GM19455 (cell line): Measurements from ENCODE around the gene BACH2.

Source experiments
- ATAC-seq: cut with Tn5 transposase; IDR thresholded peaks from one replicate; pipeline ENCODE4 v1.9.1; 2021; ENCODE audit not compliant: unreplicated experiment

BACH2 gene

GRCh38 chr6:89951574-89952104 is 345.0 kb downstream of the BACH2 start:
- ATAC-seq, result no peak

DNA sequence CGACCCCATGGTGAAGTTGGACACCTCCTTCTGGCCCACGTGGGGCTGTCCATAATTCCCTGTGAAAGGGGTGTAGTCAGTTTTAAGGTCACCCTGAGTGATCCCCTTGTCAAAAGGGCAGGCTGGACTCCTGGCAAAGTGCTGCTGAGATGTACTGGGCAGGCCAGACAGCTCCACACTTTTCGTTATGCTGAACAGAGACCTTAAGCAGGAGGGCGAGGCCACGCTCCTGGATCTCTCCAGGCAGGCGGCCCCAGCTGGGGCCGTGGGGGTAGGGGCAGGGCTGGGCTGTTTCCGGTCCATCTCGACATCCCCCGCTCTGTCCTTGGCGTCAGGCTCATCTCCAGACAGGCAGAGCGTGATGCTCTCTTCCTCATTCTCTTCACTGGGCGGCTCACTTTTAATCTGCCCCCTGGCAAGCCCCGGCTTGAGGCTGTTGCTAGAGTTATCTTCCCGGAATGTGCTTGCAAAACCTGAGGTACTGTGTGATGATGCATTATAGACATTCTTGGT is 345.7 kb downstream of the BACH2 start:
- ATAC-seq, result no peak

DNA sequence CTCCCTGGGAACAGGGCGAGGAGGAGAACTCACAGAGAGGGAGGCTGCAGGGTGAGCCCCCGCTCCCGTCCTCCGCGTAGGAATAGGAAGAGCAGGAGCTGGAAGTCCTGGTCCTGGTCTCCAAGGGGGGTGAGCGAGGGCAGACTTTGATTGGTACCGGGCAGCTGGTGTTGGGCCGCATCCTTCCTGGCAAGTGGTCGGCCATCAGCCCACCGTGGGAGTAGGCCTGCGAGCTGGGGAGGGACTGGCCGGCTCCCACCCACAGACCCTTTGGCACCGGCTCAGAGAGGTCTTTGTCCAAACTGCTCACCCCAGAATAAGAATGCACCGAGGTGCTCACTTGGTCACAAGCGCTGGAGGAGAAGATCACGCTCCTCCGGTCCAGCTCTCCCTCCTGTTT is 346.2 kb downstream of the BACH2 start:
- no peak for ATAC-seq

DNA sequence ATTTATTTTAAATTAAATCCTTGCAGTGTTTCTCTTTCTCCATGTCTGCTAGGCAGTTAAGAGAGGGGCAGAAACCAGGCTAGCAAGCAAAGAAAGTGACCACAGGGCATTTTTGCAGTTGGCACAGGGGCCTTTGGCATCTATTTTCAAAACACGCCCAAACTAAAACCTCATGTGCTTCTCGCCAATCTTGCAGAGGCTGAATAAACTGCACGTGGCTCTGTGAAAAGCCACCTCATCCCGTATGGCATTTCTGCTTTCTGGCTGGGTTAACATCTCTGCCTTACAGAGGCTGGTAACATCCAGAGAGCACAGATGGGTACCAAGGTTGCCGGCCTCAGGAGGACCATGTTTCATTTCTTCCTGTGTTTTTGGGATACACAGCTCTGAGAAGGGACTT is 347.8 kb downstream of the BACH2 start:
- ATAC-seq, result no peak

DNA sequence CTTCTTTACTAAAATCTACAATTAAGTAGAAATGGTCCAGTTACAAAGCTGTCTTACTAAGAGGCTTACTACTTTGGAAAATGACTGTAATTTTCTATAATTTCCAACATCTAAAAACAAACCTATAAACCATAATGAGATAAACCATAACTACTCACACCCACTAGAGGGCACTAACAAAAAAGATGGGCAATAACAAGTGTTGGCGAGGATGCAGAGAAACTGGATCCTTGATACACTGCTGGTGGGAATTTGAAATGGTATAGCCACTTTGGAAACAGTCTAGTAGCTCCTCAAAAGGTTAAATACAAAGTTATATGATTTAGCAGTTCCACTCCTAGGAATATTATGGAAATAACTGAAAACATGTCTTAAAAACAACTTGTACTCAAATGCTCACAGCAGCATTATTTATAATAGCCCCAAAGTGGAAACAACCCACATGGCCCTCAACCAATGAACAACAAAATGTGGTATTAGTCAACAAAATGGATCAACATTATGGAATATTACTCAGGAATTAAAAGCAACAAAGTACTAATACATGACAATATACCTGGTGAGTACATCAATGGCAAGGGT is 351.7 kb downstream of the BACH2 start:
- ATAC-seq, result no peak

GRCh38 chr6:89944181-89944755 is 352.4 kb downstream of the BACH2 start:
- ATAC-seq, result no peak

DNA sequence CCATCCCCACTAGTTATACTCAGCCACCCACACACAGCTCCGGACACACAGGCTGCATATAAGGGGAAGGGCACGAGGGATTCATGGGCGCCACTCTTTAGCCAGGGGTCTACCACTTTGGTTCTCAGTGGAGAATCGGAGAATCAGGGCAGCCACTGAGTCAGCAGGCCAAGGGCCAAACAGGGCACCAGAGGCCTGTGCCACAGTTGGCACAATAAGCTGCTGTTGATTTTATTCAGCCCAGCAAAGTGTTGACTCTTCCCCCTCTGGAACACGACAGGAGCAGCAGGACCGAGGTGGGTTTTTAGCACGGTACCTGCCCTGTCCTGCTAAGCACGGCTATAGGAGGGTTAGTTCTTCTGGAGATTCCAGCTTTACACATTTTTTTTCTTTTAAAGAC is 354.0 kb downstream of the BACH2 start:
- no peak for ATAC-seq

GRCh38 chr6:89941763-89942497 is 354.7 kb downstream of the BACH2 start:
- ATAC-seq, result no peak

GRCh38 chr6:89941031-89941762 is 355.4 kb downstream of the BACH2 start:
- no peak for ATAC-seq

DNA sequence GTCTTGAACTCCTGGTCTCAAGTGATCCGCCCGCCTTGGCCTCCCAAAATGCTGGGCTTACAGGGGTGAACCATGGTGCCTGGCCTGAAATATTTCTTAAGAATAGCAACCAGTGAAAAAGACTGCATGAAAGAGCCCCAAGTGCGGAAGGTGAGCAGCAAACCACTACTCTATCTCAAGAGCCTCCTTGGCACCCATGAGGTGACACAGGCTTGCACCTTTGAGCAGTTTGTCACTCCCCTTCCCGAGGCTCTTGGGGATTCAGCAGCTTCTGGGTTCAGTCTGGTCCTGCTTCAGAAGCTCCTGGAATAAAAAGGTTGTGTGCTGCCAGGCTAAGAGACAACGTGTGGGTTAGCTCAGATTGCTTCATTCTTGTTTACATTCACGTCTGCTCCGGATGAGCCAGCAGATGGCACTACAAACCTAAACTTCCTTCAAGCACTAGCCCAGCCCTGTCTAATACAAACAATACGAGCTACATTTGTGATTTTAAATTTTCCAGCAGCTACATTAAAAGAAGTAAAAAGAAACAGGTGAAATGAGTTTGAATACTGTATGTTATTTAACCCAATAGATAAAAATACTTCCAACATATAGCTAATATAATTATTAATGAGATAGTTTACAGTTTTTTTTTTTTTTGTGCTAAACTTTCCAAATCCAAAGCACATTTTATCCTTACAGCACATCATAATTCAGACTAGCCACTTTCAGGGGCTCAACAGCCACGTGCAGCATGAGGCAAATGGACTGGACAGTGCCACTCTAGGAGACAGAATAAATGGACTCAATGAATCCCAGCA is 356.2 kb downstream of the BACH2 start:
- no peak for ATAC-seq

DNA sequence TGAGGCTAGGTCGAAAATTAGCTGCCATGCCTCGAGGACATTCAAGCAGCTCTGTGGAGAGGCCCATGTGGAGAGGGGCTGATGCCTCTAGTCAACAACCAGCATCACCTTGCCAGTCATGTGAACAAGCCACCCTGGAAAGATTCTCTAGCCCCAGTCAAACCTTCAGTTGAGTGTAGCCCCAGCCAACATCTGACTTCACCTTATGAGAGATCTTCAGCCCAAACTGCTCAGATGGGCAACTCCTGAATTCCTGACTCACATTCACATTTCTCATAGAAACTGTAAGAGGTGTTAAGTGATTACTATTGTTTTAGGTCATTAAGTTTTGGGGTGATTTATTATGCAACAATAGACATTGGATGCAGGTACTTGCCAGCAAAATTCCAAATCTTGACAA is 357.5 kb downstream of the BACH2 start:
- ATAC-seq, result no peak

DNA sequence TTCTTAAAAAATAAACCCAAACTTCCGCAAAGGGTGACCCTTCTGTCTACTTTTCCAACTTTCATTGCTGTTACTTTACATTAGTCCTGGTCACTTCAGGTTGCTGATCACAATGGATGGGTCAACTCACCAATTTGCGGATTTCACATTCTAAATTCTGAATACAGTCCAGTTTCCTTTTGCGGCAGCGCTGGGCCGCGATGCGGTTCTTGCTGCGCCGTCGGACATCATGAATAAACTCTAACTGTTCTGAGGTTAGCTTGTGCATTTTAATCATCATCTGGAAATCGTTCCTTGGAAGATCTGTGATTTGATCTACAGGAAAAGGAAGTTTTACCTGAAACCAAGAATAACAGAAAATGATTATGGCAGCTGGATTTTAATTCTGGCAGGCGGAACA is 358.6 kb downstream of the BACH2 start:
- no peak for ATAC-seq

GRCh38 chr6:89936177-89936576 is 360.5 kb downstream of the BACH2 start:
- no peak for ATAC-seq

GRCh38 chr6:89934685-89935366 is 361.8 kb downstream of the BACH2 start:
- ATAC-seq, result no peak

DNA sequence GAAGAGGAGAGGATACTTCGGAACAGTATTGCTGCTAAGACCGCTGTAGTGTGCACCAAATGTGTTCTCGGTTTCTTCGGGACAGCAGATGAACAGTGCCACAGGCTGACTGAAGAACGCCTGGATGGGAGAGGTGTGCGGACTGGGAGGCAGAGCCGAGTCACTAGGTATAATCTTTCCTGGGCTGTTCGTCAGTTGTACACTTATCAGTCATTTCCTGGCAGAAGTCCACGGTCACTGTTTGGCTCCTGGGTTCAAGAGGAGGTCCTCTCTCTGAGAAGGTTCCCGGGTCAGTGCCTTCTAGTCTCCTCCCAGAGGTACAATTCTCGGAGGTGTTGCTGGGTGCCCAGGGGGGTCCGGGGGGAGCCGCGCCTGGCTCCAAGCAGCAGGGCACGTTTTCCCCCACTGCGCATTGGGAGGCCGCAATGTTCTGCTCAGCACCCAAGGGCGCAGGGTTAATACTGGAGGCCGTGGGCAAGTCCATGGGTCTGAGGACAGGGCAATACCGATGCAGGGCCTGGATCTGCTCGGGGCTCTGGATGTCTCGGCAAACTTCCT is 364.3 kb downstream of the BACH2 start:
- ATAC-seq, result no peak

- no peak for ATAC-seq
Observed at GRCh38 chr6:89930789-89931188, 365.9 kb downstream of the BACH2 start.

DNA sequence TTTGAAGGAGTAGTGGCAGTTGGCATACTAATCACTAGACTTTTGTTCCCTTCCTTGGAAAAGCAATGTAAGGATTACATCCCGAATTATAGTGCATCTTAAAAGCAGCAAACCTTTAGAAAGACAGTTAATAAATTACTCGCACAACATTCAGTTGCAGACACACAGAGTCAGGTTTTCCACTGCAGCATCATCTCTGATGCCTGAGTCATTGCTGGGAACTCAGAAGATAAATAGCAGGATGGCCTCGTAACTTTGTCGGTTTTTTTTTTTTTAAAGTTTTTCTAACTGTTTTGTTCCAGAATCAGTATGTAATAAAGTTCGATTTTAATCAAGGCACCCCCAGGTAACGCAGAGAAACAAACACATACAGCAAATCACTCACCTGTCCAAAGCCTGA is 368.0 kb downstream of the BACH2 start:
- no peak for ATAC-seq

DNA sequence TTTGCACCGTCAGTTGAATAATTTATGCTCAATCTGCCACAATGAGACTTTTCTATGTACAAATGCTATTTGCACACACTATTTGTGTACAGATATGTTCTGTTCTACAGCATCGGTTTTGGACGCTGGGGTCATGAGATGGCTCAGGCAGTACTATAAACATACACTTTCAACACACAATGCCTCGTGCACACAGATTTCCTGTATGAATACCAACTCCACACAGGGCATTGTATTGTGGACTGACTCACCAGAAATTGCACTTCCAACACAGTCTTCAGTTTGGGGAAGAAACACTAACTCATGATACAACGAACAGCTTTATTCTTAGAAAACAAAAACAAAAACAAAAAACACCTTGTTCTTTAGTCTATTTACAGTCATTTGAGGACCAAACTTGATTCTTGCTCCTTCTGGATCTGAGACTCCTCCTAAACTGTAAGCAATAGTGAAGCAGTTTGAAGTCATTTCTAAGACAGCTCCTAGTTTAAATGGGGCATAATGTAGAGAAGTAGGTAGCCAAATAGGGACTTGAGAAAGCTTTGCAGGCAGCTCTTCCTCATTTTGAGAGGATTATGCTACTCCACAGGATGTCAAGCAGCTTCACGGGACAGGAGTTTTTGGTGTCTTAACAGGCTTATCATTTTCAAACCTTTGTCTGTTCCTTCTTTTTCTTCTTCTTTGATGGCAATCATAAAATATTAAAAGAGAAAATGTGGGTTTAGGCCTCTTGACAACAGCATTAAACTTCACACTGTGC is 368.7 kb downstream of the BACH2 start:
- ATAC-seq, result no peak

GRCh38 chr6:89927264-89927663 is 369.4 kb downstream of the BACH2 start:
- ATAC-seq, result no peak
